SK-N-SH (cell line): ENCODE measurements around the gene SYT17. TPM values are rescaled to one million over a fixed set of nuclear protein-coding genes. Genes with fewer than 3 reads are reported as not detected.

ENCODE experiments used
- CTCF ChIA-PET: fragments of 300-600, 350-600 bp; formaldehyde crosslinking; extraction: SDS; loops from one replicate; lab custom pipeline; 2021; lab: Yijun Ruan, JAX
- POLR2A ChIA-PET: fragments of 350-600 bp; sonication (Branson Sonifier 250); formaldehyde crosslinking; extraction: SDS; loops from one replicate; lab custom pipeline; 2020; ENCODE audit warnings: antibody characterized with exemption, inconsistent platforms; lab: Yijun Ruan, JAX
- DNase-seq: peaks from one replicate; pipeline ENCODE4 v3.0.0; 2012
- H2AFZ ChIP-seq: fragments of 200-600 bp; sonication (generic); 2 replicates; pipeline ENCODE4 v1.8.1; 2016; ENCODE audit warnings: antibody characterized with exemption, mild to moderate bottlenecking, low read depth
- H3F3A ChIP-seq: fragments of 200-600 bp; sonication (generic); replicated peaks from 2 replicates; pipeline ENCODE3; 2016; ENCODE audit warnings: antibody characterized with exemption, mild to moderate bottlenecking; ENCODE audit not compliant: insufficient read depth
- H3K27ac ChIP-seq, 2 experiments: fragments of 200-500 bp in 1 of 2; fragments of 200-600 bp in 1 of 2; sonication (Bioruptor generic) in 1 of 2; sonication (generic), shearing (Covaris generic) in 1 of 2; 2 replicates each; pipeline versions ENCODE4 v1.5.1 to v1.6.1; 2014 to 2016; ENCODE audit warnings: low read depth in 2 of 2, inconsistent platforms in 1 of 2, low read length in 1 of 2, mild to moderate bottlenecking in 1 of 2, mixed read lengths in 1 of 2
- H3K27me3 ChIP-seq: fragments of 200-600 bp; sonication (generic), shearing (Covaris generic); 2 replicates; pipeline ENCODE4 v1.6.1; 2016; ENCODE audit warnings: mixed run types; ENCODE audit not compliant: insufficient read depth
- H3K36me3 ChIP-seq, 2 experiments: fragments of 200-500 bp in 1 of 2; fragments of 200-600 bp in 1 of 2; sonication (Bioruptor generic) in 1 of 2; sonication (generic) in 1 of 2; replicated peaks in 1 of 2; 2 replicates each; pipeline versions ENCODE3 to v1.5.1; 2014 to 2016; ENCODE audit warnings: low read length in 1 of 2, mild to moderate bottlenecking in 1 of 2; ENCODE audit not compliant: insufficient read depth in 2 of 2, control insufficient read depth in 1 of 2
- H3K4me1 ChIP-seq, 2 experiments: fragments of 200-500 bp in 1 of 2; fragments of 200-600 bp in 1 of 2; sonication (Bioruptor generic) in 1 of 2; sonication (generic), shearing (Covaris generic) in 1 of 2; 2 replicates each; pipeline versions ENCODE4 v1.5.1 to v1.6.1; 2014 to 2016; ENCODE audit warnings: low read depth in 1 of 2, low read length in 1 of 2, mixed run types in 1 of 2; ENCODE audit not compliant: insufficient read depth in 2 of 2, control insufficient read depth in 1 of 2
- H3K4me2 ChIP-seq: fragments of 200-600 bp; sonication (generic), shearing (Covaris generic); 2 replicates; pipeline ENCODE4 v1.6.1; 2017; ENCODE audit warnings: mixed run types
- H3K4me3 ChIP-seq, 2 experiments: fragments of 200-500 bp in 1 of 2; fragments of 200-600 bp in 1 of 2; sonication (Bioruptor generic) in 1 of 2; sonication (generic), shearing (Covaris generic) in 1 of 2; 2 replicates each; pipeline versions ENCODE4 v1.5.1 to v1.8.1; 2014 to 2016; ENCODE audit warnings: low read depth in 2 of 2, inconsistent platforms in 1 of 2, low read length in 1 of 2, mild to moderate bottlenecking in 1 of 2, mixed read lengths in 1 of 2, moderate library complexity in 1 of 2
- H3K79me2 ChIP-seq: fragments of 200-600 bp; sonication (generic); 2 replicates; pipeline ENCODE4 v1.8.1; 2017; ENCODE audit warnings: mild to moderate bottlenecking; ENCODE audit not compliant: insufficient read depth
- H3K9ac ChIP-seq: fragments of 200-600 bp; sonication (generic); 2 replicates; pipeline ENCODE4 v1.6.1; 2017; ENCODE audit warnings: mixed run types
- H3K9me2 ChIP-seq: fragments of 200-600 bp; sonication (generic); 2 replicates; pipeline ENCODE4 v1.6.1; 2017; ENCODE audit warnings: mixed run types
- H3K9me3 ChIP-seq: fragments of 200-600 bp; sonication (generic); 2 replicates; pipeline ENCODE4 v1.6.1; 2017; ENCODE audit warnings: mixed run types, mild to moderate bottlenecking, moderate library complexity
- H4K20me1 ChIP-seq: fragments of 200-600 bp; sonication (generic); 2 replicates; pipeline ENCODE4 v1.6.1; 2017; ENCODE audit warnings: mild to moderate bottlenecking, mixed run types; ENCODE audit not compliant: insufficient read depth
- EP300 ChIP-seq, 2 experiments: IDR thresholded peaks; 2 replicates each; pipeline versions ENCODE4 v1.4.0 to v1.6.1; 2012; ENCODE audit warnings: borderline replicate concordance in 1 of 2, low read depth in 1 of 2, low read length in 1 of 2
- EZH2phosphoT487 ChIP-seq: fragments of 200-600 bp; sonication (generic); IDR thresholded peaks from 2 replicates; pipeline ENCODE4 v1.6.1; 2017; ENCODE audit warnings: low read depth, mixed run types, mild to moderate bottlenecking, antibody characterized with exemption, moderate library complexity, borderline replicate concordance
- FOSL2 ChIP-seq: IDR thresholded peaks from 2 replicates; pipeline ENCODE4 v1.4.0; 2012; ENCODE audit warnings: low read depth, mild to moderate bottlenecking, moderate library complexity, borderline replicate concordance
- GATA2 ChIP-seq: sonication (generic); formaldehyde crosslinking; IDR thresholded peaks from 2 replicates; pipeline ENCODE4 v1.5.0; 2020; ENCODE audit warnings: mild to moderate bottlenecking, missing genetic modification reagents
- JUND ChIP-seq: IDR thresholded peaks from 2 replicates; pipeline ENCODE4 v1.4.0; 2012
- MEF2A ChIP-seq: IDR thresholded peaks from 2 replicates; pipeline ENCODE4 v1.4.0; 2012; ENCODE audit warnings: low read depth, borderline replicate concordance
- RAD21 ChIP-seq: IDR thresholded peaks from 2 replicates; pipeline ENCODE4 v1.6.1; 2012; ENCODE audit warnings: mild to moderate bottlenecking, low read length
- SIN3A ChIP-seq: IDR thresholded peaks from 2 replicates; pipeline ENCODE4 v1.6.1; 2012; ENCODE audit warnings: low read depth, mild to moderate bottlenecking, low read length, moderate library complexity, borderline replicate concordance
- TCF12 ChIP-seq: IDR thresholded peaks from 2 replicates; pipeline ENCODE4 v1.4.0; 2012
- YY1 ChIP-seq: IDR thresholded peaks from 2 replicates; pipeline ENCODE4 v1.4.0; 2012; ENCODE audit warnings: low read depth, mild to moderate bottlenecking
- WGBS: methylation state at CpG from one replicate; pipeline ENCODE4 v1.1.6; 2017; ENCODE audit warnings: low lambda C conversion rate; 5-methylcytosine and 5-hydroxymethylcytosine counted together
- polyA plus RNA-seq, 3 experiments: library from polyadenylated mRNA; depleted of rRNA; stranded (reverse); fragments of >200 nt; gene quantifications; 2 replicates each; pipeline ENCODE4 v1.2.3, GENCODE V29; 2012
- TF ChIP-seq, protein P1 (sequence below): fragments of 200-600 bp; sonication (generic); IDR thresholded peaks from 2 replicates; pipeline ENCODE4 v1.6.1; 2017; ENCODE audit warnings: antibody characterized with exemption, mild to moderate bottlenecking, moderate library complexity
- TF ChIP-seq, protein P2 (sequence below): fragments of 150-350 bp; IDR thresholded peaks from 2 replicates; pipeline ENCODE4 v1.6.1; 2017; ENCODE audit warnings: antibody characterized with exemption, low read length, low read depth, borderline replicate concordance
- TF ChIP-seq, protein P3 (sequence below): IDR thresholded peaks from 2 replicates; pipeline ENCODE4; 2012
- TF ChIP-seq, protein P4 (sequence below): IDR thresholded peaks from 2 replicates; pipeline ENCODE4 v1.6.1; 2012; ENCODE audit warnings: mild to moderate bottlenecking, low read depth, low read length, moderate library complexity
- TF ChIP-seq, protein P5 (sequence below): IDR thresholded peaks from 2 replicates; pipeline ENCODE4 v1.4.0; 2012; ENCODE audit warnings: low read depth, borderline replicate concordance

Gene SYT17
- polyA plus RNA-seq, 1 of the 3 experiments (the other 2 are of a cell fraction): 0.21 TPM

DNA sequence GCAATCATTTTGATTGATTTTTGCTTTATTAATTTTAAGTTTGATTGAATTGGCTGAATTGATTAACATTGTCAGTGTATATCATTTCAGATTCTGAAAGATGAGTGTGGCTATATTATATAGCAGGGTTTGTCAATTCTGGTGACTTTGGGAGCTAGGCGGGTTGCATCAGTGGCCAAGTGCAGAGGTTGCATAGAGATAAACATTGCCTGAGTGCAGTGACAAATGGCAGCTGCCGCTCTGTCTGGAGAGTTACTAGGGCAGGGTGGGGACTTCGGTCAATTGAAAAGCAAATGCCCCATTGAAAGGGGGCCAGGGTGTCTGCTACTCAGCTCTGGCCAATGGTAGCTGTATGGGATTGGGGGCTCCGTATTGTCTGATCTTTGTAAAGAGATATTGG lies 12.7 kb downstream of the SYT17 start:
- no peaks in the 10 kb centered on the region for H3K79me2 ChIP-seq
- no peaks in the 10 kb centered on the region for H3K9me3 ChIP-seq
- H3K4me2 ChIP-seq: no peak overlapping the region
- TF ChIP-seq, protein P1, sequence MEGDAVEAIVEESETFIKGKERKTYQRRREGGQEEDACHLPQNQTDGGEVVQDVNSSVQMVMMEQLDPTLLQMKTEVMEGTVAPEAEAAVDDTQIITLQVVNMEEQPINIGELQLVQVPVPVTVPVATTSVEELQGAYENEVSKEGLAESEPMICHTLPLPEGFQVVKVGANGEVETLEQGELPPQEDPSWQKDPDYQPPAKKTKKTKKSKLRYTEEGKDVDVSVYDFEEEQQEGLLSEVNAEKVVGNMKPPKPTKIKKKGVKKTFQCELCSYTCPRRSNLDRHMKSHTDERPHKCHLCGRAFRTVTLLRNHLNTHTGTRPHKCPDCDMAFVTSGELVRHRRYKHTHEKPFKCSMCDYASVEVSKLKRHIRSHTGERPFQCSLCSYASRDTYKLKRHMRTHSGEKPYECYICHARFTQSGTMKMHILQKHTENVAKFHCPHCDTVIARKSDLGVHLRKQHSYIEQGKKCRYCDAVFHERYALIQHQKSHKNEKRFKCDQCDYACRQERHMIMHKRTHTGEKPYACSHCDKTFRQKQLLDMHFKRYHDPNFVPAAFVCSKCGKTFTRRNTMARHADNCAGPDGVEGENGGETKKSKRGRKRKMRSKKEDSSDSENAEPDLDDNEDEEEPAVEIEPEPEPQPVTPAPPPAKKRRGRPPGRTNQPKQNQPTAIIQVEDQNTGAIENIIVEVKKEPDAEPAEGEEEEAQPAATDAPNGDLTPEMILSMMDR: no peak
- TF ChIP-seq JUND: no peak
- no peak for TF ChIP-seq MEF2A
- no peak for TF ChIP-seq YY1
- TF ChIP-seq, protein P2, sequence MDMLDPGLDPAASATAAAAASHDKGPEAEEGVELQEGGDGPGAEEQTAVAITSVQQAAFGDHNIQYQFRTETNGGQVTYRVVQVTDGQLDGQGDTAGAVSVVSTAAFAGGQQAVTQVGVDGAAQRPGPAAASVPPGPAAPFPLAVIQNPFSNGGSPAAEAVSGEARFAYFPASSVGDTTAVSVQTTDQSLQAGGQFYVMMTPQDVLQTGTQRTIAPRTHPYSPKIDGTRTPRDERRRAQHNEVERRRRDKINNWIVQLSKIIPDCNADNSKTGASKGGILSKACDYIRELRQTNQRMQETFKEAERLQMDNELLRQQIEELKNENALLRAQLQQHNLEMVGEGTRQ: no peak
- no peak for TF ChIP-seq EZH2phosphoT487
- no peak for TF ChIP-seq RAD21
- no peak for TF ChIP-seq TCF12
- TF ChIP-seq, protein P3, sequence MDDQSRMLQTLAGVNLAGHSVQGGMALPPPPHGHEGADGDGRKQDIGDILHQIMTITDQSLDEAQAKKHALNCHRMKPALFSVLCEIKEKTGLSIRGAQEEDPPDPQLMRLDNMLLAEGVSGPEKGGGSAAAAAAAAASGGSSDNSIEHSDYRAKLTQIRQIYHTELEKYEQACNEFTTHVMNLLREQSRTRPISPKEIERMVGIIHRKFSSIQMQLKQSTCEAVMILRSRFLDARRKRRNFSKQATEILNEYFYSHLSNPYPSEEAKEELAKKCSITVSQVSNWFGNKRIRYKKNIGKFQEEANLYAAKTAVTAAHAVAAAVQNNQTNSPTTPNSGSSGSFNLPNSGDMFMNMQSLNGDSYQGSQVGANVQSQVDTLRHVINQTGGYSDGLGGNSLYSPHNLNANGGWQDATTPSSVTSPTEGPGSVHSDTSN: no peak
- no peak for TF ChIP-seq EP300 (IDR thresholded peaks at IDR 0.05; ENCODE audit: borderline replicate concordance in 1 of 2, low read depth in 1 of 2, low read length in 1 of 2)
- TF ChIP-seq, protein P4, sequence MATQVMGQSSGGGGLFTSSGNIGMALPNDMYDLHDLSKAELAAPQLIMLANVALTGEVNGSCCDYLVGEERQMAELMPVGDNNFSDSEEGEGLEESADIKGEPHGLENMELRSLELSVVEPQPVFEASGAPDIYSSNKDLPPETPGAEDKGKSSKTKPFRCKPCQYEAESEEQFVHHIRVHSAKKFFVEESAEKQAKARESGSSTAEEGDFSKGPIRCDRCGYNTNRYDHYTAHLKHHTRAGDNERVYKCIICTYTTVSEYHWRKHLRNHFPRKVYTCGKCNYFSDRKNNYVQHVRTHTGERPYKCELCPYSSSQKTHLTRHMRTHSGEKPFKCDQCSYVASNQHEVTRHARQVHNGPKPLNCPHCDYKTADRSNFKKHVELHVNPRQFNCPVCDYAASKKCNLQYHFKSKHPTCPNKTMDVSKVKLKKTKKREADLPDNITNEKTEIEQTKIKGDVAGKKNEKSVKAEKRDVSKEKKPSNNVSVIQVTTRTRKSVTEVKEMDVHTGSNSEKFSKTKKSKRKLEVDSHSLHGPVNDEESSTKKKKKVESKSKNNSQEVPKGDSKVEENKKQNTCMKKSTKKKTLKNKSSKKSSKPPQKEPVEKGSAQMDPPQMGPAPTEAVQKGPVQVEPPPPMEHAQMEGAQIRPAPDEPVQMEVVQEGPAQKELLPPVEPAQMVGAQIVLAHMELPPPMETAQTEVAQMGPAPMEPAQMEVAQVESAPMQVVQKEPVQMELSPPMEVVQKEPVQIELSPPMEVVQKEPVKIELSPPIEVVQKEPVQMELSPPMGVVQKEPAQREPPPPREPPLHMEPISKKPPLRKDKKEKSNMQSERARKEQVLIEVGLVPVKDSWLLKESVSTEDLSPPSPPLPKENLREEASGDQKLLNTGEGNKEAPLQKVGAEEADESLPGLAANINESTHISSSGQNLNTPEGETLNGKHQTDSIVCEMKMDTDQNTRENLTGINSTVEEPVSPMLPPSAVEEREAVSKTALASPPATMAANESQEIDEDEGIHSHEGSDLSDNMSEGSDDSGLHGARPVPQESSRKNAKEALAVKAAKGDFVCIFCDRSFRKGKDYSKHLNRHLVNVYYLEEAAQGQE: no peak
- TF ChIP-seq, protein P5, sequence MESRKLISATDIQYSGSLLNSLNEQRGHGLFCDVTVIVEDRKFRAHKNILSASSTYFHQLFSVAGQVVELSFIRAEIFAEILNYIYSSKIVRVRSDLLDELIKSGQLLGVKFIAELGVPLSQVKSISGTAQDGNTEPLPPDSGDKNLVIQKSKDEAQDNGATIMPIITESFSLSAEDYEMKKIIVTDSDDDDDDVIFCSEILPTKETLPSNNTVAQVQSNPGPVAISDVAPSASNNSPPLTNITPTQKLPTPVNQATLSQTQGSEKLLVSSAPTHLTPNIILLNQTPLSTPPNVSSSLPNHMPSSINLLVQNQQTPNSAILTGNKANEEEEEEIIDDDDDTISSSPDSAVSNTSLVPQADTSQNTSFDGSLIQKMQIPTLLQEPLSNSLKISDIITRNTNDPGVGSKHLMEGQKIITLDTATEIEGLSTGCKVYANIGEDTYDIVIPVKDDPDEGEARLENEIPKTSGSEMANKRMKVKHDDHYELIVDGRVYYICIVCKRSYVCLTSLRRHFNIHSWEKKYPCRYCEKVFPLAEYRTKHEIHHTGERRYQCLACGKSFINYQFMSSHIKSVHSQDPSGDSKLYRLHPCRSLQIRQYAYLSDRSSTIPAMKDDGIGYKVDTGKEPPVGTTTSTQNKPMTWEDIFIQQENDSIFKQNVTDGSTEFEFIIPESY: no peak
- no peak for TF ChIP-seq SIN3A
- TF ChIP-seq GATA2 (CRISPR knock-in tag): no peak
- no peak for TF ChIP-seq FOSL2
- TF ChIP-seq, all 33 proteins: peak for 0
- Histone ChIP-seq H3K36me3 (no peaks in the 10 kb centered on the region), H2AFZ (no peak overlapping the region), H3K9me2 (no peaks in the 10 kb centered on the region), H3K4me1 (no peaks in the 10 kb centered on the region), H3F3A (no peaks in the 10 kb centered on the region), H3K4me3 (no peak overlapping the region), H4K20me1 (no peaks in the 10 kb centered on the region), H3K27ac (no peak overlapping the region), H3K27me3 (no peaks in the 10 kb centered on the region; the same call in 1 of the 2 replicates), H3K9ac (no peak overlapping the region)
- no peak for DNase-seq
- 78% methylated on average over 4 of the region's 4 CpGs for WGBS
- CTCF ChIA-PET: interaction anchor here (1.2 to 4.6 kb wide), 5 partner anchors 16 to 106 kb away, joined by 3 to 56 read pairs (median 6); no protein-coding TSS in a partner anchor
- POLR2A ChIA-PET: no interaction called here
